ENCODE measurements around the gene MAP1LC3B.

DNA sequence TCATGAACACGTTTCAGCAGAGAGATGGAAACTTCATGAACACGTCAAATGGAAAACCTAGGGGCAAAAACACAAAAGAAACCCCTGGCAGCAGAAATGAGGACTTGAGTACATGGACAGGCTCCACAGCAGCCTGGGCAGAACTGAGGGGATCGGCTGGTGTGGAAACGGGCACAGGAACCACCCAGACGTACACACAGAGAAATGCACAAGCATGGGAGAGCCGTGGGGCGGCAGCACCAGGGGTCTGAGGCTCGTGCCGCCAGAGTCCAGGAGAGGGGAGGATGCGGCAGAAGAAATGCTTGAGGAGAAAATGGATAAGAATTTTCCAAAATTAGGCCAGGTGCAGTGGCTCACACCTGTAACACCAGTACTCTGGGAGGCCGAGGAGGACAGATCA lies 30.0 kb downstream of the MAP1LC3B start:
- TF ChIP-seq POLR2A (IDR thresholded peaks at IDR 0.05; ENCODE audit: low read depth, low read length) = no peak
- TF ChIP-seq POLR2AphosphoS5 (IDR thresholded peaks at IDR 0.05; ENCODE audit: low read depth, low read length) = no peak

Data from GM12891 (cell line).